K562 (cell line): ENCODE data around the gene RBM17. TPM values are rescaled to one million over a fixed set of nuclear protein-coding genes. Genes with fewer than 3 reads are reported as not detected.
A peak's percentile ranks its signal among the peaks of the same experiment; 100 is the strongest.

ENCODE experiments used
- ATAC-seq: fragments of 200-7000 bp; cut with Tn5 transposase; 3 replicates; pipeline ENCODE4 v1.9.1; 2020; ENCODE audit warnings: moderate library complexity
- BruUV-seq: library from RNA; stranded (reverse); fragments of 400-500 nt; replicated peaks from 2 replicates; lab custom pipeline; 2021; lab: Mats Ljungman, UMichigan
- CTCF ChIA-PET: fragments of 300-600 bp; formaldehyde crosslinking; extraction: SDS; loops from one replicate; lab custom pipeline; 2021; ENCODE audit warnings: low intra/inter-chr PET ratio; lab: Yijun Ruan, JAX
- POLR2A ChIA-PET: fragments of 300-600, 350-650 bp; sonication (Branson Sonifier 250); formaldehyde crosslinking; extraction: SDS; loops from one replicate; lab custom pipeline; 2021; ENCODE audit warnings: antibody characterized with exemption, inconsistent platforms; lab: Yijun Ruan, JAX
- DNase-seq, 4 experiments: peaks; one replicate each; pipeline versions ENCODE4 v3.0.0 to v3.0.0-alpha.2; 2011 to 2018; ENCODE audit warnings: low spot score in 3 of 4, mixed read lengths in 3 of 4; ENCODE audit errors: extremely low read depth in 1 of 4
- FAIRE-seq: peaks from 2 replicates; lab custom pipeline; 2011; peaks lifted over from hg19 to GRCh38; lab: Jason Lieb, UNC
- H2AFZ ChIP-seq: 2 replicates; pipeline ENCODE4 v1.6.0; 2011; ENCODE audit warnings: low read depth, low read length, control low read depth, inconsistent platforms
- H3K27ac ChIP-seq: fragments of 200-600 bp; 3 replicates; pipeline ENCODE4 v1.8.0; 2011; ENCODE audit warnings: low read depth, mild to moderate bottlenecking, control low read depth, inconsistent platforms, low read length, moderate library complexity, mixed read lengths; ENCODE audit errors: extremely low read depth
- H3K27me3 ChIP-seq, 2 experiments: fragments of 300-600 bp in 1 of 2; 2 replicates in 1 of 2; 3 replicates in 1 of 2; pipeline versions ENCODE4 v1.6.0 to v1.8.0; 2011; ENCODE audit warnings: inconsistent platforms in 2 of 2, low read length in 2 of 2, mild to moderate bottlenecking in 1 of 2, mixed read lengths in 1 of 2, moderate library complexity in 1 of 2; ENCODE audit not compliant: control insufficient read depth in 2 of 2, insufficient read depth in 2 of 2
- H3K36me3 ChIP-seq: fragments of 300-600 bp; 3 replicates; pipeline ENCODE4 v1.8.0; 2011; ENCODE audit warnings: mild to moderate bottlenecking, low read length, inconsistent platforms; ENCODE audit not compliant: control insufficient read depth, insufficient read depth
- H3K4me1 ChIP-seq, 2 experiments: fragments of 200-600 bp in 1 of 2; replicated peaks in 1 of 2; 2 replicates in 1 of 2; 3 replicates in 1 of 2; pipeline versions ENCODE4 v1.5.1 to v1.8.0; 2011; ENCODE audit warnings: inconsistent platforms in 2 of 2, low read length in 2 of 2, mild to moderate bottlenecking in 1 of 2, mixed read lengths in 1 of 2, moderate library complexity in 1 of 2; ENCODE audit not compliant: control insufficient read depth in 2 of 2, insufficient read depth in 2 of 2
- H3K4me2 ChIP-seq: 2 replicates; pipeline ENCODE4 v1.6.1; 2011; ENCODE audit warnings: low read length, control low read depth, inconsistent platforms, mixed read lengths; ENCODE audit not compliant: insufficient read depth
- H3K4me3 ChIP-seq: fragments of 200-600 bp; sonication (generic), shearing (Covaris generic); 2 replicates; pipeline ENCODE4 v1.5.1; 2016; ENCODE audit warnings: control low read depth, inconsistent platforms
- H3K79me2 ChIP-seq: fragments of 200-600 bp; 3 replicates; pipeline ENCODE4 v1.8.0; 2011; ENCODE audit warnings: low read length, inconsistent platforms; ENCODE audit not compliant: control insufficient read depth, insufficient read depth
- H3K9ac ChIP-seq, 2 experiments: 2 replicates each; pipeline versions ENCODE4 v1.6.0 to v1.6.1; 2011; ENCODE audit warnings: low read depth in 2 of 2, low read length in 2 of 2, control low read depth in 1 of 2, inconsistent platforms in 1 of 2, mild to moderate bottlenecking in 1 of 2, mixed read lengths in 1 of 2; ENCODE audit not compliant: insufficient read depth in 1 of 2
- H3K9me1 ChIP-seq: one replicate; pipeline ENCODE4 v1.6.0; 2011; ENCODE audit warnings: inconsistent platforms, mild to moderate bottlenecking, low read length, moderate library complexity; ENCODE audit not compliant: control insufficient read depth, insufficient read depth
- H3K9me3 ChIP-seq: replicated peaks from 2 replicates; pipeline ENCODE4 v1.5.1; 2011; ENCODE audit warnings: low read depth, low read length, inconsistent platforms; ENCODE audit not compliant: control insufficient read depth, insufficient read depth
- H4K20me1 ChIP-seq: replicated peaks from 2 replicates; pipeline ENCODE4 v1.6.1; 2011; ENCODE audit warnings: low read length, inconsistent platforms, mixed read lengths; ENCODE audit not compliant: control insufficient read depth, insufficient read depth
- ARID1B ChIP-seq: fragments of 450-650 bp; IDR thresholded peaks from 2 replicates; pipeline ENCODE4 v1.6.1; 2016; ENCODE audit warnings: antibody characterized with exemption, mild to moderate bottlenecking, inconsistent platforms
- CEBPB ChIP-seq: fragments of 450-650 bp; IDR thresholded peaks from 2 replicates; pipeline ENCODE4 v1.6.1; 2016; ENCODE audit warnings: missing genetic modification characterization, missing compliant biosample characterization
- NR3C1 ChIP-seq: sonication (generic); formaldehyde crosslinking; IDR thresholded peaks from 2 replicates; pipeline ENCODE4 v1.8.1; 2022; ENCODE audit warnings: missing genetic modification reagents
- PHF8 ChIP-seq: fragments of 200-600 bp; sonication (generic); IDR thresholded peaks from 2 replicates; pipeline ENCODE4 v1.6.1; 2012; ENCODE audit warnings: mixed run types, mild to moderate bottlenecking, inconsistent platforms, low read length, moderate library complexity, borderline replicate concordance
- TAF9B ChIP-seq: fragments of 450-650 bp; IDR thresholded peaks from 2 replicates; pipeline ENCODE4 v1.6.1; 2018; ENCODE audit warnings: mild to moderate bottlenecking; ENCODE audit not compliant: partially characterized antibody
- TBP ChIP-seq: optimal IDR thresholded peaks from 2 replicates; pipeline ENCODE3; 2011; ENCODE audit warnings: low read depth, low read length, improper control_type of control experiment
- ZBTB17 ChIP-seq: fragments of 450-650 bp; formaldehyde crosslinking; IDR thresholded peaks from 2 replicates; pipeline ENCODE4 v1.4.0; 2020; ENCODE audit warnings: mild to moderate bottlenecking
- ZNF263 ChIP-seq: sonication (generic); formaldehyde crosslinking; IDR thresholded peaks from 2 replicates; pipeline ENCODE4 v1.8.0; 2022; ENCODE audit warnings: mild to moderate bottlenecking, missing genetic modification reagents, borderline replicate concordance
- ZNF384 ChIP-seq: IDR thresholded peaks from 2 replicates; pipeline ENCODE4 v1.6.1; 2012; ENCODE audit warnings: low read depth, low read length, improper control_type of control experiment
- WGBS: fragments of 100-300 bp; shearing (Covaris generic); methylation state at CpG from one replicate; pipeline ENCODE4 v1.1.6; 2016; ENCODE audit warnings: low coverage, mixed read lengths; ENCODE audit not compliant: insufficient coverage; ENCODE audit errors: missing lambda C conversion rate; 5-methylcytosine and 5-hydroxymethylcytosine counted together
- in situ Hi-C: fragments of 300-500 bp; cut with MboI; formaldehyde crosslinking; loops from 4 replicates; pipeline ENCODE4 v1.15.0; 2018; ENCODE audit warnings: inconsistent platforms, mixed read lengths
- intact Hi-C: fragments of 100-400 bp; cut with micrococcal nuclease; formaldehyde crosslinking; loops from 2 replicates; pipeline ENCODE4 v1.14.2; 2022
- polyA plus RNA-seq, 8 experiments: library from polyadenylated mRNA; depleted of rRNA in 4 of 8; stranded (reverse) in 5 of 8; unstranded in 3 of 8; fragments of >200 nt; fragmentation: Nextera tagmentation in 2 of 8; fragmentation: Illumina TruSeq in 1 of 8; extraction: Ambion mirVana in 2 of 8; extraction: Trizol in 1 of 8; gene quantifications; 2 replicates each; pipeline versions ENCODE4 v1.2.1 to v1.2.3, GENCODE V29; 2011 to 2014; ENCODE audit warnings: inconsistent platforms in 1 of 8, missing spikeins in 1 of 8
- total RNA-seq, 7 experiments: library from RNA; depleted of rRNA in 6 of 7; stranded (reverse); fragments of >200 nt in 6 of 7; fragmentation: Illumina TruSeq in 2 of 7; extraction: Trizol in 2 of 7; gene quantifications; 2 replicates each; pipeline versions ENCODE4 v1.2.1 to v1.2.3, GENCODE V29; 2011 to 2021; ENCODE audit warnings: low replicate concordance in 1 of 7
- TF ChIP-seq, protein P1 (sequence below): fragments of 250-450 bp; sonication (Bioruptor Pico); IDR thresholded peaks from 2 replicates; pipeline ENCODE4 v1.5.0; 2021; ENCODE audit warnings: mild to moderate bottlenecking, borderline replicate concordance
- TF ChIP-seq, protein P2 (sequence below), 3 experiments: IDR thresholded peaks in 2 of 3; conservative IDR thresholded peaks in 1 of 3; 2 replicates each; pipeline ENCODE4 v1.5.1; 2011 to 2012; ENCODE audit warnings: low read length in 3 of 3, mild to moderate bottlenecking in 3 of 3, control low read depth in 2 of 3, improper control_type of control experiment in 1 of 3, inconsistent platforms in 1 of 3, low read depth in 1 of 3, mixed read lengths in 1 of 3, moderate library complexity in 1 of 3; ENCODE audit not compliant: insufficient read depth in 2 of 3
- TF ChIP-seq, protein P3 (sequence below): sonication (generic); formaldehyde crosslinking; IDR thresholded peaks from 2 replicates; pipeline ENCODE4 v1.5.0; 2020; ENCODE audit warnings: missing genetic modification reagents
- TF ChIP-seq, protein P4 (sequence below): conservative IDR thresholded peaks from 2 replicates; pipeline ENCODE4 v1.6.1; 2011; ENCODE audit warnings: low read depth, mild to moderate bottlenecking, low read length; ENCODE audit not compliant: control insufficient read depth

RBM17 gene
- total and polyA plus RNA-seq, 9 of the 15 experiments (the other 6 are each of a cell fraction or from before 2014, with no cell fraction given) = 23.6 to 217 (median 124) TPM

DNA sequence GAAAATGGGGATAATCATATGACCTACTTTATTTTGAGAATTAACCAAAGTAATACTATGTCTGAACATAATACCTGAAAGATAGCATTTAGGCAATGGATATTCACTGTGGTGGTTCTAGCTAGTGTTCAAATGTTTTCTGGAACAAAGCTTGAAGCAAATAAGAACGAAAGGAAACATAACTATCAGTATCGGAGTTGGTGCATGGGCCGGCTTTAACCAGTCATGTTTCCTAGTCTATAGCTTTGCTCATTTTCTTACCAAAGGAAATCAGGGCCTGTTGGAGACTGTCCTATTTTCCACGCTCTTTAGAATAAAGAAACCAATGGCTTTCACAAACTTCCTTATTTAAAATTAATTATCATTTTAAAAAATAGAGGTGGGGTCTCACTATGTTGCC, 35.5 kb upstream of the RBM17 start (continued):
- TF ChIP-seq, protein P1, sequence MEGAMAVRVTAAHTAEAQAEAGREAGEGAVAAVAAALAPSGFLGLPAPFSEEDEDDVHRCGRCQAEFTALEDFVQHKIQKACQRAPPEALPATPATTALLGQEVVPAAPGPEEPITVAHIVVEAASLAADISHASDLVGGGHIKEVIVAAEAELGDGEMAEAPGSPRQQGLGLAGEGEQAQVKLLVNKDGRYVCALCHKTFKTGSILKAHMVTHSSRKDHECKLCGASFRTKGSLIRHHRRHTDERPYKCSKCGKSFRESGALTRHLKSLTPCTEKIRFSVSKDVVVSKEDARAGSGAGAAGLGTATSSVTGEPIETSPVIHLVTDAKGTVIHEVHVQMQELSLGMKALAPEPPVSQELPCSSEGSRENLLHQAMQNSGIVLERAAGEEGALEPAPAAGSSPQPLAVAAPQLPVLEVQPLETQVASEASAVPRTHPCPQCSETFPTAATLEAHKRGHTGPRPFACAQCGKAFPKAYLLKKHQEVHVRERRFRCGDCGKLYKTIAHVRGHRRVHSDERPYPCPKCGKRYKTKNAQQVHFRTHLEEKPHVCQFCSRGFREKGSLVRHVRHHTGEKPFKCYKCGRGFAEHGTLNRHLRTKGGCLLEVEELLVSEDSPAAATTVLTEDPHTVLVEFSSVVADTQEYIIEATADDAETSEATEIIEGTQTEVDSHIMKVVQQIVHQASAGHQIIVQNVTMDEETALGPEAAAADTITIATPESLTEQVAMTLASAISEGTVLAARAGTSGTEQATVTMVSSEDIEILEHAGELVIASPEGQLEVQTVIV = no peak
- no peak for TF ChIP-seq ZNF384
- TF ChIP-seq, protein P2, sequence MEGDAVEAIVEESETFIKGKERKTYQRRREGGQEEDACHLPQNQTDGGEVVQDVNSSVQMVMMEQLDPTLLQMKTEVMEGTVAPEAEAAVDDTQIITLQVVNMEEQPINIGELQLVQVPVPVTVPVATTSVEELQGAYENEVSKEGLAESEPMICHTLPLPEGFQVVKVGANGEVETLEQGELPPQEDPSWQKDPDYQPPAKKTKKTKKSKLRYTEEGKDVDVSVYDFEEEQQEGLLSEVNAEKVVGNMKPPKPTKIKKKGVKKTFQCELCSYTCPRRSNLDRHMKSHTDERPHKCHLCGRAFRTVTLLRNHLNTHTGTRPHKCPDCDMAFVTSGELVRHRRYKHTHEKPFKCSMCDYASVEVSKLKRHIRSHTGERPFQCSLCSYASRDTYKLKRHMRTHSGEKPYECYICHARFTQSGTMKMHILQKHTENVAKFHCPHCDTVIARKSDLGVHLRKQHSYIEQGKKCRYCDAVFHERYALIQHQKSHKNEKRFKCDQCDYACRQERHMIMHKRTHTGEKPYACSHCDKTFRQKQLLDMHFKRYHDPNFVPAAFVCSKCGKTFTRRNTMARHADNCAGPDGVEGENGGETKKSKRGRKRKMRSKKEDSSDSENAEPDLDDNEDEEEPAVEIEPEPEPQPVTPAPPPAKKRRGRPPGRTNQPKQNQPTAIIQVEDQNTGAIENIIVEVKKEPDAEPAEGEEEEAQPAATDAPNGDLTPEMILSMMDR (IDR thresholded peaks at IDR 0.05 in 2 of 3, conservative IDR thresholded peaks at IDR 0.05 in 1 of 3; ENCODE audit: insufficient read depth in 2 of 3, low read depth in 1 of 3, low read length in 3 of 3) = no peak

DNA sequence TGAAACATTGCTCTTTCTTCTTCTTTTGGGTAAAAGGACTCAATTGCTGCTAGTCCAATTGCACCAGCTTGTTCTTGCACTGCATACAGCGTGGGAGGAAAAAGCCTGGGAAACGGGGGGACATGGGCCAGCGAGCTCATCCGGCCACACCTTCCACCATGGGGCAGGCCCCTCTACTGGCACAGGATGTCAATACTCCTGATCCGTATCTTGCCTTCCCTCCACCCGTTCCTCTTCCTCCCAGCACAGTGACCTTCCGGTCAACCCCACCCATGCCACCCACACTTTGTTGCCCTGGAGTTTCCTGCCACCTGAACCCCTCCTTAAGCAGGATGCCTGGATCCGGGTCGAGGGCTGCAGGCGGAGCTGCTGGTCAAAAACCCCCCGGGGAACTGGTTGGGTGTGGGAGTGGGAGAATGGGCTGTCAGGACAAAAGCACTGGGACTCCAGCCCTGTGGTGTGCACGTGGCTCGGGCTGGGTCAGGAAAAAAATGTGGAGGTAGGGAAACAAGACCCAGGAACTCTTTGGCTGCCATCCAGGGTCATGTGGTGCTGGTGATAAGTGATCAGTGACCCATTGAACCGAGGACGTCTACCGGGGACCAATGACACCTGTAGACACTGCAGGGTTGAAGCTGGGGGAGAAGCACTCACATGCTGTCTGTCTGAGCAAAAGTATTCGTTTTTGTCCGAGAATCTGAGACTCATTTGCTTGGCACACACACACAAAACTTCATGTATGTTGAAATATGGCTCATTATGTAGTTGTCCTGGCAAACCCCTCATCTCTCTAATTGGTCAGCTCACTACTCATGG, 34.8 kb upstream of the RBM17 start:
- Histone ChIP-seq H2AFZ (peak overlapping the region; percentile 79), H3K27ac (no peak overlapping the region), H3K79me2 (no peaks in the 10 kb centered on the region), H3K9me1 (no peaks in the 10 kb centered on the region), H3K4me1 (peaks cover 10 to 14% of the 10 kb centered on the region in 2 experiments), H4K20me1 (no peaks in the 10 kb centered on the region), H3K27me3 (peaks cover 4 to 9% of the 10 kb centered on the region in 2 experiments; a peak in 2 of 5 replicates), H3K9ac (peak overlapping the region in 1 of 2 experiments; percentile 31; a peak in 1 of 4 replicates), H3K9me3 (no peaks in the 10 kb centered on the region), H3K36me3 (no peaks in the 10 kb centered on the region), H3K4me2 (peak overlapping the region; percentile 47; the same call in 1 of the 2 replicates), H3K4me3 (no peak overlapping the region)
- peak; percentile 42 for ATAC-seq
- no TSS peak for BruUV-seq
- intact Hi-C loops = no loop called here
- 12% methylated on average over 18 of the region's 18 CpGs for WGBS
- ChIA-PET CTCF (interaction anchor here (0.7 kb wide), 1 partner anchor 461 kb away, joined by 3 read pairs; no protein-coding TSS in a partner anchor), POLR2A (interaction anchor here (0.7 kb wide), 2 partner anchors 9 to 13 kb away, joined by 3 read pairs; no protein-coding TSS in a partner anchor)
- FAIRE-seq = no peak
- in situ Hi-C loops = no loop called here
- peak; percentile 27 to 43 (median 40) for DNase-seq
- TF ChIP-seq ARID1B (0 out of 2 replicates have a peak, but pooled peaks have one; percentile 6), ZNF263 (CRISPR knock-in tag) (no peak), CEBPB (tag) (no peak), TAF9B (no peak), NR3C1 (CRISPR knock-in tag) (no peak), TBP (no peak), PHF8 (no peak), ZBTB17 (CRISPR knock-in tag) (no peak)
- TF ChIP-seq, protein P3, sequence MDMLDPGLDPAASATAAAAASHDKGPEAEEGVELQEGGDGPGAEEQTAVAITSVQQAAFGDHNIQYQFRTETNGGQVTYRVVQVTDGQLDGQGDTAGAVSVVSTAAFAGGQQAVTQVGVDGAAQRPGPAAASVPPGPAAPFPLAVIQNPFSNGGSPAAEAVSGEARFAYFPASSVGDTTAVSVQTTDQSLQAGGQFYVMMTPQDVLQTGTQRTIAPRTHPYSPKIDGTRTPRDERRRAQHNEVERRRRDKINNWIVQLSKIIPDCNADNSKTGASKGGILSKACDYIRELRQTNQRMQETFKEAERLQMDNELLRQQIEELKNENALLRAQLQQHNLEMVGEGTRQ (CRISPR knock-in tag) = peak; percentile 63
- TF ChIP-seq, protein P4, sequence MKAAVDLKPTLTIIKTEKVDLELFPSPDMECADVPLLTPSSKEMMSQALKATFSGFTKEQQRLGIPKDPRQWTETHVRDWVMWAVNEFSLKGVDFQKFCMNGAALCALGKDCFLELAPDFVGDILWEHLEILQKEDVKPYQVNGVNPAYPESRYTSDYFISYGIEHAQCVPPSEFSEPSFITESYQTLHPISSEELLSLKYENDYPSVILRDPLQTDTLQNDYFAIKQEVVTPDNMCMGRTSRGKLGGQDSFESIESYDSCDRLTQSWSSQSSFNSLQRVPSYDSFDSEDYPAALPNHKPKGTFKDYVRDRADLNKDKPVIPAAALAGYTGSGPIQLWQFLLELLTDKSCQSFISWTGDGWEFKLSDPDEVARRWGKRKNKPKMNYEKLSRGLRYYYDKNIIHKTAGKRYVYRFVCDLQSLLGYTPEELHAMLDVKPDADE = no peak
